ENCODE results near the gene KRTAP4-2.

The KRTAP4-2 gene

GRCh38 chr17:41178341-41178740, 320 bp upstream of the KRTAP4-2 start:
- ATAC-seq, result no peak
- no peak for TF ChIP-seq CREB5 (CRISPR knock-in tag; IDR thresholded peaks at IDR 0.05; ENCODE audit: low read depth)
- TF ChIP-seq TCF4 (CRISPR knock-in tag; IDR thresholded peaks at IDR 0.05; ENCODE audit: borderline replicate concordance), result no peak
- no peak for TF ChIP-seq ZNF565 (CRISPR knock-in tag; conservative IDR thresholded peaks at IDR 0.05; ENCODE audit: low read depth)
- TF ChIP-seq BACH2 (CRISPR knock-in tag; IDR thresholded peaks at IDR 0.05; ENCODE audit: borderline replicate concordance), result no peak
- no peak for TF ChIP-seq ZNF70 (CRISPR knock-in tag; IDR thresholded peaks at IDR 0.05)
- TF ChIP-seq GLIS3 (CRISPR knock-in tag; IDR thresholded peaks at IDR 0.05), result no peak
- no peak for TF ChIP-seq ZFP30 (CRISPR knock-in tag; IDR thresholded peaks at IDR 0.05)
- TF ChIP-seq ESRRG (CRISPR knock-in tag; IDR thresholded peaks at IDR 0.05), result no peak
- no peak for TF ChIP-seq TOX (CRISPR knock-in tag; IDR thresholded peaks at IDR 0.05; ENCODE audit: borderline replicate concordance)
- TF ChIP-seq ZC3H10 (CRISPR knock-in tag; IDR thresholded peaks at IDR 0.05), result no peak
- TF ChIP-seq POU6F1 (CRISPR knock-in tag; IDR thresholded peaks at IDR 0.05; ENCODE audit: borderline replicate concordance, low read depth), result no peak
- TF ChIP-seq TSHZ2 (CRISPR knock-in tag; IDR thresholded peaks at IDR 0.05), result no peak
- no peak for TF ChIP-seq CSDC2 (CRISPR knock-in tag; IDR thresholded peaks at IDR 0.05)
- no peak for TF ChIP-seq PATZ1 (CRISPR knock-in tag; IDR thresholded peaks at IDR 0.05; ENCODE audit: borderline replicate concordance)

- ATAC-seq, result no peak
- TF ChIP-seq ZNF8 (CRISPR knock-in tag; IDR thresholded peaks at IDR 0.05) (no peak), POU6F1 (CRISPR knock-in tag; IDR thresholded peaks at IDR 0.05; ENCODE audit: borderline replicate concordance, low read depth) (no peak), ZNF565 (CRISPR knock-in tag; conservative IDR thresholded peaks at IDR 0.05; ENCODE audit: low read depth) (no peak), CSDC2 (CRISPR knock-in tag; IDR thresholded peaks at IDR 0.05) (no peak), CREB5 (CRISPR knock-in tag; IDR thresholded peaks at IDR 0.05; ENCODE audit: low read depth) (no peak), ARNTL (CRISPR knock-in tag; IDR thresholded peaks at IDR 0.05; ENCODE audit: borderline replicate concordance, low read depth) (no peak), BACH2 (CRISPR knock-in tag; IDR thresholded peaks at IDR 0.05; ENCODE audit: borderline replicate concordance) (no peak), PATZ1 (CRISPR knock-in tag; IDR thresholded peaks at IDR 0.05; ENCODE audit: borderline replicate concordance) (no peak), OSR1 (CRISPR knock-in tag; IDR thresholded peaks at IDR 0.05) (no peak), SNAI2 (CRISPR knock-in tag; IDR thresholded peaks at IDR 0.05) (no peak), ZNF70 (CRISPR knock-in tag; IDR thresholded peaks at IDR 0.05) (no peak), ZC3H10 (CRISPR knock-in tag; IDR thresholded peaks at IDR 0.05) (no peak), ESRRG (CRISPR knock-in tag; IDR thresholded peaks at IDR 0.05) (no peak), RARB (CRISPR knock-in tag; IDR thresholded peaks at IDR 0.05) (no peak), PPARA (CRISPR knock-in tag; IDR thresholded peaks at IDR 0.05; ENCODE audit: borderline replicate concordance) (no peak)
Observed at GRCh38 chr17:41176744-41177387, 1.2 kb downstream of the KRTAP4-2 start.

All from SK-N-SH treated with all-trans-retinoic acid at 6 μM for 48 hours (cell line).